NCI-H2227 (cell line): ENCODE data around the gene DOK7.
"Not testable (repeated sequence)": the region's sequence is repeated elsewhere in the genome, so short reads cannot be mapped to it uniquely, and the experiment has no call there.

ENCODE experiments used
- DNase-seq: peaks from one replicate; lab custom pipeline; 2025; ENCODE audit not compliant: unreplicated experiment; lab: John Stamatoyannopoulos, UW

The DOK7 gene

GRCh38 chr4:3501126-3501824 lies 38.2 kb downstream of the DOK7 start:
- no peak for DNase-seq

- DNase-seq: no peak
Measured at GRCh38 chr4:3501825-3502425, 38.8 kb downstream of the DOK7 start.

GRCh38 chr4:3502941-3503936 lies 40.1 kb downstream of the DOK7 start:
- DNase-seq: no peak

- DNase-seq: no peak
Measured at GRCh38 chr4:3505231-3505630, 42.1 kb downstream of the DOK7 start.

- no peak for DNase-seq
Measured at GRCh38 chr4:3508542-3508941, 45.4 kb downstream of the DOK7 start.

GRCh38 chr4:3510481-3510880 lies 47.4 kb downstream of the DOK7 start:
- DNase-seq: no peak

- DNase-seq: no peak
Measured at GRCh38 chr4:3511187-3511586, 48.1 kb downstream of the DOK7 start.

- not testable (repeated sequence) for DNase-seq
Measured at GRCh38 chr4:3511601-3512000, 48.5 kb downstream of the DOK7 start.

GRCh38 chr4:3512279-3512678 lies 49.2 kb downstream of the DOK7 start:
- DNase-seq: no peak

GRCh38 chr4:3512719-3513118 lies 49.6 kb downstream of the DOK7 start:
- no peak for DNase-seq

GRCh38 chr4:3513807-3514206 lies 50.7 kb downstream of the DOK7 start:
- DNase-seq: no peak

GRCh38 chr4:3514221-3514780 lies 51.2 kb downstream of the DOK7 start:
- DNase-seq: no peak

GRCh38 chr4:3514806-3515501 lies 51.8 kb downstream of the DOK7 start:
- DNase-seq: no peak

- DNase-seq: no peak
Measured at GRCh38 chr4:3515646-3516045, 52.5 kb downstream of the DOK7 start.

- DNase-seq: no peak
Measured at GRCh38 chr4:3516061-3516835, 53.1 kb downstream of the DOK7 start.

- DNase-seq: no peak
Measured at GRCh38 chr4:3516836-3517730, 54.0 kb downstream of the DOK7 start.

GRCh38 chr4:3517731-3518510 lies 54.8 kb downstream of the DOK7 start:
- DNase-seq: no peak

GRCh38 chr4:3518511-3518880 lies 55.4 kb downstream of the DOK7 start:
- DNase-seq: no peak
